Anterior cingulate cortex (tissue), 58 donors: ENCODE results near the gene ANO1.

ENCODE experiments used
- DNase-seq, 58 donors: peaks; one replicate each; lab custom pipeline; 2025; lab: John Stamatoyannopoulos, UW

Gene ANO1

GRCh38 chr11:70230151-70230839, 152.2 kb downstream of the ANO1 start:
- DNase-seq = no peak

DNA sequence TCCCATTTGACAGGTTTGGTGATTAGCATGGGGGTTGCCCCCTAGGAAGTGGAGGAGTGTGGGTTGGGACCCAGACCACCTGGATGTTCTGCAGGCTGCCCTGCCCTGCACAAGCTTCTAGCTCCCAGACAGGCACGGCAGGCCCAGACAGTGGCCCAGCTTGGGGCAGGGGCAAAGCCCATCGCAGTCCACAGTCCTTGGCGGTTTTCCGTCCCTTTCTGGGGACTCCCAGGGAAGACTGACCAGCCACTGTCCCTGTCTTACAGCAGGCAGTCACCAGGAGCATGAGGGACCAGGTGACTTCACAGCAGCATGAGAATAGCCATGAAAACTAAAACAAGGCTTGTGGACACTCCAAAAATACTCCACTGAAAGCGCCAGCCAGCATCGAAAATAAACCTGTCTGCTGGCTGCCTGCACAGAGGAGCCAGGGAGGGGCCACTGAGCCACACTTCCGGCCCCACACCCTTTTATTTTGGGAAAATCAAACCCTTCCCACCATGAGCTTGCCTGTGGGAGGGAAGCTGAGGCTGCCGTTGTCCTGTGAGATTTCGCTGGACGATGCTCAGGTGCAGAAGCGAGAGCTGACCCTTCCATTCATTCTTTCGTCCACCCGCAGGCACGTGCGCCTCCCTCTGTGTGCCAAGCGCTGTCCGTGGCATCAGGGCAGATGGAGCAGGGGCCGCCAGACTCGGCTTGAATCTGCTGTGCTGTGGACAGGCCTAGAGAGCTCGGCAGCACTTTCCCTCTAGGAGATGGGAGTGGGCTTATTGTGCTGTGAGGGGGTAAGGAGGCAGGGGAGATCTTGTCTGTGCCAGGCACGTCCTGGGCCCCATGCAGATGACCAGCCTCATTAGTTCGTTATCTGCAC, 153.0 kb downstream of the ANO1 start:
- no peak for DNase-seq

DNA sequence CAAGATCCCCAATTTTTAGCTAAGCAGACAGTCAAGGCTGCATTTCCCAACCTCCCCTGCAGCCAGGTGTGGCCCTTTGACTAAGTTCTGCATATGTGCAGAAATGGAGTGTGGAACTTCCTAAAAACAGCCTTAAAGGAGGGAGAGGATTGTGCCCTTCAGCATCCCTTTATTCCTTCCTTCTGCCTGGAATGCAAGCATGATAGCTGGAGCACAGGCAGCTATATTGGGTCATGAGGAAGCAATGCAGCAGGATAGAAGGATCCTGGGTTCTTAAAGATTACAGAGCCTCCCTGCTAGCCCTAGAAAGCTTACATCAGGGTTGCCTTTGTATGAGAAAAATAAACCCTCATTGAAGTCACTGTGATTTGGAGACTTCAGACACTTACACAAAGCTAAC, 154.9 kb downstream of the ANO1 start:
- no peak for DNase-seq

GRCh38 chr11:70233511-70233934, 155.4 kb downstream of the ANO1 start:
- no peak for DNase-seq

DNA sequence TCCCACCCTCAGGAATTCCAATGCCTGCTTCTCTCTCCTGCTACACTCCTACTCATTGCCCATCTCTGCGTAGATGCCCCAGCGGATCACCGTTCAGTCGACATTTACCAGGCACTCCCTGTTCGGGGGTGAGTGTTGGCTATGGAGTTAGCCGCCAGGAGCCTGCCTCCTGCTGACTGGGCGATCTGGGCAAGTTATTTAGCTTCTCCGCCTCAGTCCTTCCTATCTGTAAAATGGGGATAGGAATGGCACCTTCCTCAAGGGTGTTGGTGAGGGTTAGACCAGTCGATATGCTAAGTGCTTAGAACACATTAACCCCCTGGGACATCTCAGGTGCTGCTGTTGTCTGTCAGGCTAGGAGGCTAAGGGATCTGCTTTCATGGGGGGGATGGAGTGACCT, 155.8 kb downstream of the ANO1 start:
- DNase-seq = no peak
